Measurements from ENCODE around the gene EGFL6.

The EGFL6 gene

GRCh38 chrX:13597874-13598273 is 28.5 kb downstream of the EGFL6 start:
- DNase-seq = no peak
- no peak for TF ChIP-seq CTCF (IDR thresholded peaks at IDR 0.05; ENCODE audit: low read depth, low read length)
- H3K36me3 ChIP-seq = no peaks in the 10 kb centered on the region
- H3K27ac ChIP-seq = no peak overlapping the region
- no peak overlapping the region for H3K4me3 ChIP-seq (ENCODE audit: low read depth, low read length)
- H3K27me3 ChIP-seq (ENCODE audit: insufficient read depth, low read depth, severe bottlenecking) = peaks cover 75% of the 10 kb centered on the region
- H3K9me3 ChIP-seq (ENCODE audit: severe bottlenecking) = no peaks in the 10 kb centered on the region

GRCh38 chrX:13598877-13599276 is 29.5 kb downstream of the EGFL6 start:
- no peak overlapping the region for H3K4me3 ChIP-seq (ENCODE audit: low read depth, low read length)
- no peaks in the 10 kb centered on the region for H3K9me3 ChIP-seq (ENCODE audit: severe bottlenecking)
- no peaks in the 10 kb centered on the region for H3K36me3 ChIP-seq
- no peak for DNase-seq
- H3K27ac ChIP-seq = no peak overlapping the region
- TF ChIP-seq CTCF (IDR thresholded peaks at IDR 0.05; ENCODE audit: low read depth, low read length) = no peak
- peaks cover 69% of the 10 kb centered on the region for H3K27me3 ChIP-seq (ENCODE audit: insufficient read depth, low read depth, severe bottlenecking)

GRCh38 chrX:13599491-13599890 is 30.1 kb downstream of the EGFL6 start:
- Histone ChIP-seq H3K36me3 (no peaks in the 10 kb centered on the region), H3K27me3 (ENCODE audit: insufficient read depth, low read depth, severe bottlenecking) (peaks cover 69% of the 10 kb centered on the region), H3K9me3 (ENCODE audit: severe bottlenecking) (no peaks in the 10 kb centered on the region), H3K4me3 (ENCODE audit: low read depth, low read length) (no peak overlapping the region), H3K27ac (no peak overlapping the region)
- no peak for TF ChIP-seq CTCF (IDR thresholded peaks at IDR 0.05; ENCODE audit: low read depth, low read length)
- no peak for DNase-seq

GRCh38 chrX:13605611-13606010 is 36.2 kb downstream of the EGFL6 start:
- Histone ChIP-seq H3K4me3 (ENCODE audit: low read depth, low read length) (no peak overlapping the region), H3K27ac (no peak overlapping the region), H3K27me3 (ENCODE audit: insufficient read depth, low read depth, severe bottlenecking) (peaks cover 65% of the 10 kb centered on the region), H3K9me3 (ENCODE audit: severe bottlenecking) (no peaks in the 10 kb centered on the region), H3K36me3 (no peaks in the 10 kb centered on the region)
- no peak for DNase-seq
- no peak for TF ChIP-seq CTCF (IDR thresholded peaks at IDR 0.05; ENCODE audit: low read depth, low read length)

- no peaks in the 10 kb centered on the region for H3K9me3 ChIP-seq (ENCODE audit: severe bottlenecking)
- no peak overlapping the region for H3K4me3 ChIP-seq (ENCODE audit: low read depth, low read length)
- no peak for TF ChIP-seq CTCF (IDR thresholded peaks at IDR 0.05; ENCODE audit: low read depth, low read length)
- H3K36me3 ChIP-seq = no peaks in the 10 kb centered on the region
- H3K27ac ChIP-seq = no peak overlapping the region
- peaks cover 64% of the 10 kb centered on the region for H3K27me3 ChIP-seq (ENCODE audit: insufficient read depth, low read depth, severe bottlenecking)
- DNase-seq = no peak
These were observed 38.1 kb downstream of the EGFL6 start for GRCh38 chrX:13607331-13607995.

GRCh38 chrX:13607996-13608365 is 38.6 kb downstream of the EGFL6 start:
- no peak for DNase-seq
- Histone ChIP-seq H3K4me3 (ENCODE audit: low read depth, low read length) (no peak overlapping the region), H3K27me3 (ENCODE audit: insufficient read depth, low read depth, severe bottlenecking) (peaks cover 68% of the 10 kb centered on the region), H3K9me3 (ENCODE audit: severe bottlenecking) (no peaks in the 10 kb centered on the region), H3K27ac (no peak overlapping the region), H3K36me3 (no peaks in the 10 kb centered on the region)
- TF ChIP-seq CTCF (IDR thresholded peaks at IDR 0.05; ENCODE audit: low read depth, low read length) = no peak

Data from WERI-Rb-1 (cell line).